GM18861 (cell line): ENCODE measurements around the gene CTRB1.
A peak's percentile ranks its signal among the peaks of the same experiment; 100 is the strongest.

Source experiments
- ATAC-seq: cut with Tn5 transposase; IDR thresholded peaks from one replicate; pipeline ENCODE4 v1.9.1; 2021; ENCODE audit not compliant: unreplicated experiment

The CTRB1 gene

DNA sequence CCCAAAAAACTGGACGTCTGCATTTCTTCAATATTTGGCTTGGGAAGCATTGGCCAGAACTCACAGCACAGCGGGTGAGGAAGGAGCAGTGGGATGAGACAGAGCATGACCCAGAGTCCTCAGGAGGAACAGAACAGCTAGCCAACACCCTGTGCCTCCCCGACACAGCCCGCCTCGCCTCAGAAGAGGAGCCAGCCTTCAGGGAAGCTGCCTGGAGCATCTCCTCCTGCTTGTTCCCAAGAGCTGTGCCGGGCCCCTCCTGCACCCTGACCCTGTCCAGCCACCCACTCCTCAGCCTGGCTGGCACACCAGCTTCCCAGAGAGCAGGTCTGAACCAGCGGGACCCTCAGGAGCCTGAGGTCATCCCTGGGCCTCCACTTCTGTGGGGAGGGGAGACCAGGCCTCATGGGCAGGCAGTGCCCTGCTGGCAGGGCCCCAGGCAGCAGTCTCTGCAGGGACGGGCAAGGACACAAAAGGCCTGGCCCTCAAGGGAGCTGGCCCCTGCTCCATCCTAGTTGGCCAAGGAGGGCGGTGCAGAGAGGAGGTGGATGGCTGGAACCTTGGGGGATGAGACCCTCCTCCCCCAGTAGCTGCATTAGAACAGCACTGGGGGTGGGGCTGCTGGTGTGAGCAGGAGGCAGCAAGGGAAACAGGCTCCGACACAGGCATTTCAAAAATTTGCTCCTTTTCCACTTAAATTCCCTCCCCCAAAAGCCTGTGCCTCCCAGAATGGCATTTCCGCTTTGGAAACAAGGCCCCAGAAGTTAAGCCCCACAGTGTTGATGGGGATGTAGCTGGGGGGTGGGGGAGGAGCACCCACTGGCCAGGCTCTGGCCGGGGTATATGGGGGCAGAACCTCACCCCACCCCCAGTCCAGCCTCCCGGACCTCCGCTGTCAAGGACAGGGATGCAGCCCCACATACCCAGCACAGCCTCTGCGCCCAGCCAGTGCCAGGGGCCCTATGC lies 34.4 kb downstream of the CTRB1 start:
- no peak for ATAC-seq

DNA sequence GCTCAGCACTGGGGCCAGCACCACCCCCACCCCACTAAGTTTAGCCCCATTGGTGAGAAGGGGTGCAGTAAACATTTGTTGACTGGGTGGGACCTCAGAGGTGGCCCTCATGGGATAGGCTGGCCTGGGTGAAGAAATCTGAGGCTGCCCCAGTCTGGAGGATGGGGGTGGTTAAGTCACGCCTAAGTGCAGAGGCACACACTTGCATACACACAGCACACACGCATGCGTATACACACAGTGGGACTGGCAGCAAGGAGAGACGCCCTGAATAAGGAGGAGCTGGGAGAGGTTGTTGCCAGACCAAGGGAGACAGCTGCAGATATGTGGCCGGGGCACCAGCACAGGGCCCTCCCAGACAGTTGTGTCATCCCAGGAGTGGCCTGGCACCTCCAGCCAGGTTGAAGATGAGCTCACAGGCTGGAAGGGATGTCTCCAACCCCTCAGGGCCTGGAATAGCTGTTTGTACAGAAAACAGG lies 35.6 kb downstream of the CTRB1 start:
- ATAC-seq = no peak

DNA sequence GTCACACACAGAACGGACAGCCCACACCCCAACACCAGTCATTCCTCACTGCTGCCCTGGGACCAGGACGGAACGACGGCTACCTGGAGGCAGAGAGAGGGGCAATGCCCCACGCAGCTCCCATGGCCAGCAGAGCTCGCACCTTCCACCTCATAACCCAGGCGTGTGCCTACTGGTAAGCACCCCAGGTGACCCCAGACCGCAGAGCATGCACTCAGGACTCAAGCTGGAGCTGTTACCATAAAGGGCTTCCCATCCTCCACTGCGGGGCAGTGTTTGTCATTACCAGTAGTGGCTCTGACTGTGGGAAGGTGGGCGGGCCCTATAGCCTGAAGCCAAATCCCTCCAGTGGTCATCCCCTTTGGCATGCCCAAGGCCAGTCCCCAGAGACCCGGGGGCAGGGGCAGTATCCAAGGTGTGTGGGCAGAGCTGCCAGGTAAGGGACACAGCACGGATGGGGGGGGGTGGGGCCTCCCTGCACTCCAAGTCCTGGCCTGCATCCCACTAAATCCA lies 37.3 kb downstream of the CTRB1 start:
- ATAC-seq = no peak

DNA sequence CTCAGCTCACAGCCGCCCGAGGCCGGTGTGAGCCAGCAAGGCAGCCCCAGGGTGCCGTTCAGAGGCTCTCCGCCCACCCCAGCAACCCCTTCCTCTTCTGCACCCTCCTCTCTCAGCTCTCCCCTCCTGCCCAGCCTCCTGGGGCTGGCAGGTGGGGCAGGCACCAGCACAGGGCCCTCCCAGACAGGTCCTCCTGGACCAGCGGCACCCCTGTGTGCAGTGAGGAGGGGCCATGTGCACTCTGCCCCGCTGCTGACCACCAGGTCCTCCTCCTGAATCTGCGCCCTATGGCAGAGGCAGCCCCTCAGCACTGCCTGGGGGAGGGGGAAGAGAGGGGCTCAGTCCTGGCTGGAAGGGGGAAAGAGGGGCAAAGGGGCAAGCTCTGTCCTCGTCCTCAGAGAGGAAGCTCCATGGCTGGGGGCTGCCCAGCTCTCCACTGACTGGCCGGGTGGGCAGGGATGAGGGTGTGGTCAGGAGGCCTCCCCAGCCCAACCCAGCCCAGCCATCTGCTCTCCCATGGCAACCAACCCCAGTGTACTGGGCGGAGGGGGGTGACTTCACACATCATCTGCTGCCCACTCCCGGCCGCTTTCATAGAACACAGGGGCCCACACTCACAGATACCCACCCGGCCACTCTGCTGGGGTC lies 38.0 kb downstream of the CTRB1 start:
- no peak for ATAC-seq

DNA sequence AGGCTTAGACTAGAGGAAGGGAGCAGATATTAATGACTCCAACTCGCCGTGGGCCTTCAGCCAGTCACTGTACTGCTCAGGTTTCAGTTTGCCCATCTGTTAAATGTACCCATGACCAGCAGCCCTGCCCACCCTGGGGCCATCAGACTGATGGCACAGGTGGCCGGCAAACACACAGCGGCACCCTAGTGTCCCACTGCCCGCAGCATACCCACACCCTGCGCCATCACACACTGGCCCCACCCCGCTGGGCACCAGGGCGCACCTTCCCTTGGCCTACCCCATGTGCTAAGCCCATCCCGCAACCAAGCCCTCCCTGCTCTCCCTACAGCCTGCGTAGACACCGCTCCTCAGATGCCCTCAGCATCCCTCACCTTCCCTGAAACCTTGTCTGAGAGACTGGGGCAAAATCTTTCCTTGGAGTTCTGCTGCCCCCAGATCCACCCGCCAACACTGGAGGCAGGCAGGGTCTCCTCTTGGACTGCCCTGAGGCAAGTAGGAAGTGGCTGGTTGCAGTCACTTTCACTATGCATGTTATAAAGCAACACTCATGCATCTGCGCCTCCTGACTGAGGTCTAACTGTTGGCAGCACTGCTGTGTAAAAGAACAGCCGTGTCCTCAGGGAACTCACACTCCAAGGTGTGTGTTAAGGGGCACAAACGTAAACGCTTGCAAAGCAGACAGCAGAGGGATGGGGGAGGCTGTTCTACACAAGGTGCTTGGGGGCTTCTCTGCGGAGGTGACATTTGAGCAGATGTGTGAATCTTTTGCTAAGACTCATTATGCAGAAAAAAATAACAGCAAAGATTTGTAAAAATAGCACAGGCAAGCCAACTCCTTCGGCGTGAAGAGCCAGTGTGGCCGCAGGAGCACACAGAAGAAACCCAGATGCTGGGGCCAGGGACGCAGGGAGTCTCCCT lies 39.4 kb downstream of the CTRB1 start:
- no peak for ATAC-seq

DNA sequence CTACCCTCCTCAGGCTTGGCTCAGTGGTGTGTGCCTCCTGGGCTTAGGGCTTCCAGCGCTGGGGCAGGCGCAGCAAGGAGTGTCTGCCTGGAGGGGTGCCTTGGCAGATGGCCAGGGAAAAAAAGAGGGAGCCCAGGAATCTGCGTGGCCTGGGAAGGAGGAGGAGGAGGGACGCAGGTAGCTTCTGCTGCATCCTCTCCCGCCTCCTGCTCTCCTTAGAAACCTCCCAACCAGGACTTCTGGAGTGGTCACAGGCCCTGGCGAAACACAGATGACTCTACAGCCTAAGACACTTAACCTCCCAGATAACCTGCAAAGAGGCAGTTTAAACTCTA lies 40.0 kb downstream of the CTRB1 start:
- ATAC-seq = no peak

DNA sequence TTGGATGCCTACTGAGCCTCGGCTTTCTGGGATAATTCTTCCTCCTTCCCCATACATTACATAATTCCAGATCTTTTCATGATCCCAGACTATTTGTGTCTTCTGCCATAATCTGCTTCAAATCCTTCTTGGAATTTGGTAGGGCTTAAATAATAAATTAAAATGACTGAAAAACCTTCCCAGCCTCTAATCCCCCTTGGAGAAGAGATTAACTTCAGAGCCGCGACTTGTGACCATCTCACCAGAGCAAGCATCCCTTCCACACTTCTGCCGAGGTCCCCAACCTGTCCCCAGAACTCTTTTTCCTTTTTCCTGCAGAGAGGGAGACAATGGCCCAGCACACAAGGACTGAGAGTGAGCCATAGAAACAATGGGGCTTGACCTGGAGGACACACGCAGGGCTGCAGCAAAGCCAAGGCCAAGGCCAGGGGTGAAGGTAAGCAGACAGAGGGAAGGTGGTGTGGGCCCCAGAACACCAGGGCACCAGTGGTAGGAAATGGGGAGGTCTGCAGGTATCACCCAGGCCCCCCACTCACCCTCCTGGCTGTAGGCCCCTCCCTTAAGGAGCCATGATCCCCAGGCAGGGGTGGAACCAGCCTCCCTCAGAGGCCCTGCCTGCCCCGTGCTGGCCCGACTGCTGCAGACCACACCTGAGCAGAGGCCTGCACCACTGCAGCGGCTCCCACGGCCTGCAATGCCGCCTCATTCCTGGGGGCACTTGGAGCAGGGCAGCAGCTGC lies 42.2 kb downstream of the CTRB1 start:
- ATAC-seq = no peak

DNA sequence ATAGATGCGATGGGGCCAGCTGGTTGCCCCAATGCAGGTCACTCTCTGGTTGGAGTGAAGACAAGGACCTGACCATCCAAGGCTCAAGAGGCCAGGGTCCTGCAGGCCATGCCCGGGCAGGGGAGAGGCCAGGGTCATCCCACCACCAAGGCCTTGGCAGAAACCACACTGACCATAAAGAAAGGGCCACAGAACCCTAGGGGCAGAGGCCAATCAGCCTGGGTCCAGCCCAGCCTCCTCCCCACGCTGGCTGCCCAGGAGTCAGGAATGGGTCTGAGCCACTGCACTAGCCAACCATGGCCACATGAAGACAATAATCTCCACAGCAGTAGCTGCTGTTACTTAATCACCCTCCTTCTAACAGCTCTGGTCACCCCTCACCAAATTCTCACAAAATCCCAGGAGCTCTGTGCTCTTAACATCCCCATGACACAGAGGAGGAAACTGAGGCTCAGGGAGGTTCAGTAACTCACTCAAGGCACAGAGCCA lies 42.8 kb downstream of the CTRB1 start:
- no peak for ATAC-seq

DNA sequence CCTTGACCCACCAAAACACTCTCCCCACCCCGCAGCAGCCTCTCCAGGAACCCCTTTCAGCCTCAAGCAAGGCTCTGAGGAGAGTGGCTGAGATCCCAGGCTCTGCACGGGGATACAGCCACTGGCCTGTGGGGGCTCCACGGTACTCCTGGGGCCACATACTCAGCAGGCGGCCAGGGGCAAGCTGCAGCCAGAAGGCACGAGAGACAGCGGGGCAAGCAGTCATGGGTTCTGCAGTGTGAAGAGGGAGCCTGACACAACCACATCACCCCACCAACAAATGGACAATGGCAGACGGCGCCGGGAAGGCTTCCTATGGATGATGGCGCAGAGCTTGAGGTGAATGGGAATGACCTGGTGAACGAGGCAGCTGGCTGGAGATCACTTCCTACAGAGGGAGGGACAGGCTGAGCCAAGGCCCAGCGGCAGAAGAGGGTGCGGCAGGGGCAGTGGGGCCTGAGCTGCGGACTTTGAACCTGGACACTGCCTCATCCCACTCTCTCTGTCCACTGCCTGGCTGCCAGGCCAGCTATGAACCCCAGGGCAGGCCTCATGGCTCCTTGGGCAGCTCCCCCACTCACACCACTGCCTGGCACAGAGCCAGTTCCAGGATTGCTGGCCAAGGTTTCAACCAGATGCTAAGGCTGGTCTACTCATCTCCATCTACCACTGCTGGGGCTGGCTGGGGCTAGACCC lies 43.5 kb downstream of the CTRB1 start:
- no peak for ATAC-seq

DNA sequence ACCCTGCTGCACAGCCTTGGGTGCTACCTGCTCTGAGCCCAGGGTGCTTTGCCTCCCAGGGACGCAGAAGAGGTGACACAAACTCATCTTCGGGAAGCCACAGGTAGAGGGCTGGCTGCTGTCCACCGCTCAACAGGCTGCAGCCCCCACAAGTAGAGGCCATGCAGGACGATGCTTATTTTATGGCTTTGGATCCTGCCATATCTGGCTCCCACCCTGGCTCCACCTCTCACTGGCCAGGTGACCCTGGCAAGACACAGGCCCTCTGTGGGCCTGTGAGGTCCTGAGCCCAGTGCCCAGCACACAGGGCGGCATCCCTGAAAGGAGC lies 44.0 kb downstream of the CTRB1 start:
- no peak for ATAC-seq

DNA sequence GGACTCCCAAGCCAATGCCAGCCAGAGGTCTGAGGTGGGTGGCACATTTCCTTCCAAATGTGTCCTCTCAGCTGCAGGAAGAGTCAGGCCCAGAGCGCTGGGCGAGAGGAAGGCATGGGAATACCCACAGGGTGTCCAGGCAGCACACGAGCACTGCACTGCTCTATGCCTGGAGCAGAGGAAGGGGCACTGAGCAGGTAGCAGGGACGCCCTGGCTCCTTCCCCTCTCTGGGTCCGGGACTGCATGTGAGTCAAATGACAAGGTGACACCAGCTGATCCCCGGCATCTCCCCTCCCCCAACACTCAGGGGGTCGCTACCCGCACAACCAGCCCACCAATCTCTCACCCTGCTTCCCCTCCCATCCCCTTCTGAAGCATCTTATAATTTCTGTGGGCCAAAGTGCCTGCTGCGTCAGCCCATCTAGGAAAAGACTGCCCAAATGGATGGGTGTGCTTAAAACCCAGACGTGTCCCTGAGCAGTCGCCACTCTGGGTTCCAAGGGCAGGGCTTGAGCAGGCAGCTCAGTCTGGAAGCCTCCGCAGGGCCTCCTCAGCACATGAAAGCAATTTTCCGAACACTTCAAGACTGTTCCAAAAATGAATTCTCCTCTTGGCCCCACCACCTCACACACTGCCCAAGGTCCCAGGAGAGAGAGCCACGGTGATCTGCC lies 44.6 kb downstream of the CTRB1 start:
- no peak for ATAC-seq

DNA sequence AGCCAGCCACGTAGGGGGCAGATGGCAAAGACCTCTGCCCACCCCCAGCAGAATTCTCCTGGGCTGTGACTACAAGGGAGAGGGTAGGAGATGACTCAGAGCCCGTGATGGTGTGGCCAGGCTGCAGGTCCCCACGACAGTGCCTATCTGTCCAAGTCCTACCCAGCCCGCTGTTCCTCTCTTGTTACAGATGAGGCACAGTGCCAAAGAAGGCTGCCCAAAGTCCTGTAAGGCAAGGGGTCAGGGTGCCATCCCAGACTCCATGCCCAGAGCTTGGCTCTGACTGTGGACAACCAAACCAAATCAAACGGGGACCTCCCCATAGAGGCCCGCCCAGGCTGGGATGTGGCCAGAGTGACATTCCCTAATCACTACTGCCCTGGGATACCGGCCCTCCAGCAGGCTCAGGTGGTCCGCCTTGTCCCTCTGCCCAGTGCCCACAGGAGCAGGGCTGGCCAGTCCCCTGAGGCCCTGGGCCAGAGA lies 45.2 kb downstream of the CTRB1 start:
- no peak for ATAC-seq

DNA sequence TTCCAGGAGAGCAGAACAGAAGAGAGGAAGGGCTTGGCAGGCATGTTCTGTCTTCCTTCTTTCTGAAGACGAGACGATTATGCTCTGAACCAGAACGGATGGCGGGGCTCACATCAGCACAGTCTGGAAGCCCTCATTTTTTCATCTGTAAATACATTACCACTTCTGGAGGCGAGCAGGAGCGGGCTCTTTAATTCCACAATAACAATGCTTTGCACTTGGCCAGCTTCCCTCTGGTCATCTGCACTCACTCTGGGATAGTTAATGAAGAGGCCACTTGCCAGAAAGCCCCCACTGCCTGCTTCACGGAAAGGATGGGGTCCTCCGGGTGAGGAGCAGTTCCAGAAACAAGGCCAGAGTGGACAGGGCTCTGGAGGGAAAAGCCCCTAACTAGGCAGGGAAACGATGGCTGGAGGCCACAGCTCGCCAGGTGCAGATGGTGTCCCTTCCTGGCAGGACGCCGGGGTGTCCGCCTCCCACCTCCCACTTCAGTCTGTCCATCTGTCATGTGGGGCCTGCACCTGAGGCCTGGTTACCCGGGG lies 45.7 kb downstream of the CTRB1 start:
- ATAC-seq = no peak

DNA sequence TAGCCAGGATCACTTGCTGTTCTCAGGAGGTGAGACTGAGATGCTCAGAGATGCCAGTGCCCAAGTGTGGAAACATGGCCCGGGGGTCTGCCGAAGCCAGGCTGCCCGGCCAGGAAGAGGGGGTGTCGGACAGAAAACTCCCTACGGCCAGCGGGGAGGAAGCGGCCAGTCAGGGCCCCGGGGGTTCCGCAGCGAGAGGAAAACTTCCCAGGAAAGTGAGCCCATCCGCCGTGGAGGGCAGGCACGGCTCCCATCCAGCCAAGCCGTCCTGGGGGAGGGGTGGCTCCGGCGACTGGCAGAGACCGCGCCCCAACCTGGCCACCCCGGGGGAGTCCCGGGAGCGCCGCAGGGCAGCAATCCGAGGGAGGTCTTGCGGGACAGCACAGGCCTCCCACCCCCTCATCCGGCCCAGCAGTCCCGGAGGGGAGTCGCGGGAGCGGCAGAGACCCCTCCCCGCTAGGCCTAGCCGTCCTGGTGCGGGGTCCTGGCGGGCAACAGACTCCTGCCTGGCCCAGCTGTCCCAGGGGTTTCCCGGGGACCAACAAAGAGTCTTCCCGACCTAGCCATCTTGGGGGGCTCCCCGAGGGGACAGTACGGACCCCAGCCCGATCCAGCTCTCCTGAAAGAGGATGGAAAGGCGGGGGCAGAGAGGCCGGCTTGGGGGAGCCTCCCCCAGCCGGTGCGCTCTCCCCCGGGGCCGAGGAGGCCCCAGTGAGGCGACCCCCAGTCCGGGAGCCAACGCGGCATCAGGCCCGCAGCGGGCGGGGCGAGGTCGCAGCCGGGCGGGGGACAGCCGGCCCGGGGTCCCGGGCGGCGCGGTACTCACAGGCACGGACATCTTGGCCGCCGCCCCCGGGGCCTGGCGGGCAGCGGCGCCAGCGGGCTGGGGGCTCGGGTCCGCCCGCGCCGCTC lies 46.5 kb downstream of the CTRB1 start:
- ATAC-seq = peak; percentile 13

DNA sequence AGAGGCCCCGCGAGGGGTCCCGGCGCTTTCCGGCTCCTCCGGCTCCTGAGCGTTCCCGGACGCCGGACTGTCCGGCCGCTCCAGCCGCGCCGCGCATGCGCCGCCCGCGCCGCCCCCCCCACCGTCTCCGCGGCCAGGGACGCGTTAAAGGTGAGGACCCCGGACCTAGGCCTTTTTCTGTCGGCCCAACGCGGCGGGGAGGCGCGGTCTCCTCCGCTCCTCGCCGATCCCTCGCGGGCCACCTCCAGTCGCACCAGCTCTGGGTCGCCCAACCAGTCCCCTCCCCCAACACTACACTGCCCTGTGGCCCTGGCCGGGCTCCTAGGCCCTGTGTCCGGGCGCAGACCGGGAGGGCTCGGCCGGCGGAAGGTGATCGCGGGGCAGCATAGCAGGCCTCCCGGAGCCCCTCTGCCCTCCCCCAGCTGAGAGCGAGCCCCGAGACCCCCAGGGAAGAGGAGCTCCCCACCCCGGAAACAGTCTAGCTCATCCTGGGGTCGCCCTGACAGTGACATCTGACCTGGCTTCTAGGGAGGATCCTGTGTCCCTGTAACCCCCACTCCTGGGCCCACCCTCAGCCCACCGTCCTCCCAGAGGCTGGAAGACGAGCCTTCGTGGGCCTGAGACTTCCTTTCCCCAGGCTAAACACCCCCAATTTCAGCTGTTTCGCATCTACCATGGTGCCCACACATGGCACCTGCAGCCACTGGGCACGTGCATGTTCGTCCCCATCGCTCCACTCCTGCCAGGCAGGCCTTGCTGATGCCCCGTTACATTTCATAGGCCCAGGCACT lies 47.3 kb downstream of the CTRB1 start:
- ATAC-seq = peak; percentile 75

DNA sequence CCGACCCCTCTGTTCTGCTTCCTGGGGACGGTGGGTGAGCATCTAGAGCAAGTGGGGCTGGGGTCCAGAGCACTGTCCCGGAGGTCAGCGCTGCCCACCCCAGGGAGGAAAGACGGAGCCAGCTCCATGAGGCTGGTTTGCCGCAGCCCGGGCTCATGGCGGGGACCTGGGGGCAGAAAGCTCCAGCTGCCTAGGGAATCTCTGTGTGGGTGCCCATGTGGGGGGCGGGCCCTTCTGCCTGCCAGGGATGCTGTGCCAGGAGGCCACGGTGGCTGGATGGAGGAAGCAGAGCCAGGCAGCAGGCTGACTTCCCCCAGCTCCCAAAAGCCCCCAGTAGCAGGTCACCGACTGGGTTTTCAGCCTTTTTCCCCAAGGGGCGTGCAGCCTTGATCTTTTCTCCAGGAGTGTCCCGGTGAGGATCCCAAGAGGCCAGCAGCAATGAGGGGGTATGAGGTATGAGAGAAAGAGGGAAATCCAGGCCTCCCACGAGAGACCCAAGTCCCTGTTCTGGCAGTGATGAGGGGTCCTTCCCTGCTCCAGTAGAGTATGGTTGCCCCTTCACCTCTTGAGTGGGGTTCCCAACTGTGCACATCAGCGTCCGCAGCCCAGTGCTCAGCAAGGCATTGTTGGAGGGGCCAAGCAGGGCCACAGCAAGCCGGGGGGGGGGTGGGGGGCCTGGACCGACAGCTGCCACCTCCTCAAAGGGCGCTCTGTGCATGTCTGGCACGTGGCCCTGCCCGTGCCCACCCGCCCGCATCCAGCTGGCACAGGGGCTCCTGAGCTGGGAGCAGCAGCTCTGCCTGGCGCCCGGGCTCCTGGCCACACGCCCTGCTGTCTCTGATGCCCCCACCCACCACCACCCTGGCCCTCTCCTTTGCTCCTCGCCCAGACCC lies 48.2 kb downstream of the CTRB1 start:
- no peak for ATAC-seq
